ENCODE data around the gene ZNF446. TPM values are rescaled to one million over a fixed set of nuclear protein-coding genes. Genes with fewer than 3 reads are reported as not detected.

The ZNF446 gene
- total and polyA plus RNA-seq, 9 of the 15 experiments (the other 6 are each of a cell fraction or from before 2014, with no cell fraction given): 0.07 to 4.8 (median 1.2) TPM

DNA sequence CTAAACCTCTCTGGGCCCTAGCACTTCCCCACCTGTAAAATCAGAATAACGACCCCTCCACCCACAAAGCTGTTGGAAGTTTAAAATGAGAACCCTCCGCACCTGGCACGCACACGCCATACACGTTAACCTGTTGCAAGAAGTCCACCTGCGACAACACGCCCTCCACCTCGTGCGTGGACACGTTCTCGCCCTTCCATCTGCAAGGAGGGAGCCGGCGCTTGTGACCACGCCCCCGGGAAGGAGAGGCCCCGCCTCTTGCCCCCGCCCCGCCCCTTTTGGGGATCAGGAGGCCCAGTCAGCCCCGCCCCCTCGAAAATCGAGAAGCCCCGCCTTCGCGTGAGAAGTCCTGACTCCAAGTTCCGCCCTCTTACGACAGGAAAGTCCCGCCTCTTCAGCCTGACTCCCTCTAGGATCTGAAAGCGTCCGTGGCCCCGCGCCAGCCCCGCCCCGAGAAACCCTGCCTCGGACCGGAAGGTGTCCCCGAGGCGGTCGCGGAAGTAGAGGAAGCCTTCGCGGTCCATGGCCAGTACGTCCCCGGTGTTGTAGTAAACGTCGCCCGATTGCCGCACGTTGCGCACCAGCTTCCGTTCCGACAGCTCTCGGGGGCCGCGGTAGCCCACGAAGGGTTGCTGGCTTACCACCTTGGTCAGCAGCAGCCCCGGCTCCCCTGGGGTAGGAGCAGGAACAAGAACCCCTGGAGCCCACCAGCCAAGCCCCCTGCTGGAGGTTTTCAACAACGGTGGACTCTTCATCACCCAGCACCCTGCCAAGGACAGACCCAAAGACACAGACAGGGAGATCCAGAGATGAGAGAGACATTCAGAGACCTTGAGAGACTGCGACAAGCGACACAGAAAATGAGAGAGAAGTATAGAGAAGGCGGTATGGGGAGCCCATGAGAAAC is 23.1 kb downstream of the ZNF446 start (continued):
- TF ChIP-seq, protein P1, sequence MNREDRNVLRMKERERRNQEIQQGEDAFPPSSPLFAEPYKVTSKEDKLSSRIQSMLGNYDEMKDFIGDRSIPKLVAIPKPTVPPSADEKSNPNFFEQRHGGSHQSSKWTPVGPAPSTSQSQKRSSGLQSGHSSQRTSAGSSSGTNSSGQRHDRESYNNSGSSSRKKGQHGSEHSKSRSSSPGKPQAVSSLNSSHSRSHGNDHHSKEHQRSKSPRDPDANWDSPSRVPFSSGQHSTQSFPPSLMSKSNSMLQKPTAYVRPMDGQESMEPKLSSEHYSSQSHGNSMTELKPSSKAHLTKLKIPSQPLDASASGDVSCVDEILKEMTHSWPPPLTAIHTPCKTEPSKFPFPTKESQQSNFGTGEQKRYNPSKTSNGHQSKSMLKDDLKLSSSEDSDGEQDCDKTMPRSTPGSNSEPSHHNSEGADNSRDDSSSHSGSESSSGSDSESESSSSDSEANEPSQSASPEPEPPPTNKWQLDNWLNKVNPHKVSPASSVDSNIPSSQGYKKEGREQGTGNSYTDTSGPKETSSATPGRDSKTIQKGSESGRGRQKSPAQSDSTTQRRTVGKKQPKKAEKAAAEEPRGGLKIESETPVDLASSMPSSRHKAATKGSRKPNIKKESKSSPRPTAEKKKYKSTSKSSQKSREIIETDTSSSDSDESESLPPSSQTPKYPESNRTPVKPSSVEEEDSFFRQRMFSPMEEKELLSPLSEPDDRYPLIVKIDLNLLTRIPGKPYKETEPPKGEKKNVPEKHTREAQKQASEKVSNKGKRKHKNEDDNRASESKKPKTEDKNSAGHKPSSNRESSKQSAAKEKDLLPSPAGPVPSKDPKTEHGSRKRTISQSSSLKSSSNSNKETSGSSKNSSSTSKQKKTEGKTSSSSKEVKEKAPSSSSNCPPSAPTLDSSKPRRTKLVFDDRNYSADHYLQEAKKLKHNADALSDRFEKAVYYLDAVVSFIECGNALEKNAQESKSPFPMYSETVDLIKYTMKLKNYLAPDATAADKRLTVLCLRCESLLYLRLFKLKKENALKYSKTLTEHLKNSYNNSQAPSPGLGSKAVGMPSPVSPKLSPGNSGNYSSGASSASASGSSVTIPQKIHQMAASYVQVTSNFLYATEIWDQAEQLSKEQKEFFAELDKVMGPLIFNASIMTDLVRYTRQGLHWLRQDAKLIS (CRISPR knock-in tag; IDR thresholded peaks at IDR 0.05): peak; percentile 92
- TF ChIP-seq, protein P2, sequence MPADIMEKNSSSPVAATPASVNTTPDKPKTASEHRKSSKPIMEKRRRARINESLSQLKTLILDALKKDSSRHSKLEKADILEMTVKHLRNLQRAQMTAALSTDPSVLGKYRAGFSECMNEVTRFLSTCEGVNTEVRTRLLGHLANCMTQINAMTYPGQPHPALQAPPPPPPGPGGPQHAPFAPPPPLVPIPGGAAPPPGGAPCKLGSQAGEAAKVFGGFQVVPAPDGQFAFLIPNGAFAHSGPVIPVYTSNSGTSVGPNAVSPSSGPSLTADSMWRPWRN (IDR thresholded peaks at IDR 0.05; ENCODE audit: low read depth): no peak
- TF ChIP-seq ZNF431 (CRISPR knock-in tag; IDR thresholded peaks at IDR 0.05) (no peak), MIER1 (IDR thresholded peaks at IDR 0.05; ENCODE audit: low read depth) (peak; percentile 26; the same call in 1 of the 2 replicates), HNRNPLL (IDR thresholded peaks at IDR 0.05; ENCODE audit: low read depth, low read length, poor library complexity, severe bottlenecking) (peak; percentile 95), ZNF408 (CRISPR knock-in tag; IDR thresholded peaks at IDR 0.05; ENCODE audit: low read depth) (no peak), KHSRP (IDR thresholded peaks at IDR 0.05) (no peak), SETDB1 (IDR thresholded peaks at IDR 0.05; ENCODE audit: low read length) (no peak), SIN3B (IDR thresholded peaks at IDR 0.05; ENCODE audit: low read depth) (peak; percentile 94), RAD21 (CRISPR knock-in tag; conservative IDR thresholded peaks at IDR 0.05 in 1 of 2, IDR thresholded peaks at IDR 0.05 in 1 of 2) (peak in 1 of 2 experiments; percentile 28; a peak in 1 of 4 replicates), SMAD1 (IDR thresholded peaks at IDR 0.05; ENCODE audit: low read depth, low read length, partially characterized antibody) (peak; percentile 53), MBD2 (IDR thresholded peaks at IDR 0.05; ENCODE audit: borderline replicate concordance, low read depth) (peak; percentile 89)
- TF ChIP-seq, protein P3, sequence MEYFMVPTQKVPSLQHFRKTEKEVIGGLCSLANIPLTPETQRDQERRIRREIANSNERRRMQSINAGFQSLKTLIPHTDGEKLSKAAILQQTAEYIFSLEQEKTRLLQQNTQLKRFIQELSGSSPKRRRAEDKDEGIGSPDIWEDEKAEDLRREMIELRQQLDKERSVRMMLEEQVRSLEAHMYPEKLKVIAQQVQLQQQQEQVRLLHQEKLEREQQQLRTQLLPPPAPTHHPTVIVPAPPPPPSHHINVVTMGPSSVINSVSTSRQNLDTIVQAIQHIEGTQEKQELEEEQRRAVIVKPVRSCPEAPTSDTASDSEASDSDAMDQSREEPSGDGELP (CRISPR knock-in tag; IDR thresholded peaks at IDR 0.05; ENCODE audit: borderline replicate concordance): peak; percentile 85
- TF ChIP-seq, protein P4, sequence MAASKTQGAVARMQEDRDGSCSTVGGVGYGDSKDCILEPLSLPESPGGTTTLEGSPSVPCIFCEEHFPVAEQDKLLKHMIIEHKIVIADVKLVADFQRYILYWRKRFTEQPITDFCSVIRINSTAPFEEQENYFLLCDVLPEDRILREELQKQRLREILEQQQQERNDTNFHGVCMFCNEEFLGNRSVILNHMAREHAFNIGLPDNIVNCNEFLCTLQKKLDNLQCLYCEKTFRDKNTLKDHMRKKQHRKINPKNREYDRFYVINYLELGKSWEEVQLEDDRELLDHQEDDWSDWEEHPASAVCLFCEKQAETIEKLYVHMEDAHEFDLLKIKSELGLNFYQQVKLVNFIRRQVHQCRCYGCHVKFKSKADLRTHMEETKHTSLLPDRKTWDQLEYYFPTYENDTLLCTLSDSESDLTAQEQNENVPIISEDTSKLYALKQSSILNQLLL (CRISPR knock-in tag; IDR thresholded peaks at IDR 0.05; ENCODE audit: borderline replicate concordance): no peak
- TF ChIP-seq, protein P5, sequence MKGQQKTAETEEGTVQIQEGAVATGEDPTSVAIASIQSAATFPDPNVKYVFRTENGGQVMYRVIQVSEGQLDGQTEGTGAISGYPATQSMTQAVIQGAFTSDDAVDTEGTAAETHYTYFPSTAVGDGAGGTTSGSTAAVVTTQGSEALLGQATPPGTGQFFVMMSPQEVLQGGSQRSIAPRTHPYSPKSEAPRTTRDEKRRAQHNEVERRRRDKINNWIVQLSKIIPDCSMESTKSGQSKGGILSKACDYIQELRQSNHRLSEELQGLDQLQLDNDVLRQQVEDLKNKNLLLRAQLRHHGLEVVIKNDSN (CRISPR knock-in tag; IDR thresholded peaks at IDR 0.05): no peak
- TF ChIP-seq, protein P6, sequence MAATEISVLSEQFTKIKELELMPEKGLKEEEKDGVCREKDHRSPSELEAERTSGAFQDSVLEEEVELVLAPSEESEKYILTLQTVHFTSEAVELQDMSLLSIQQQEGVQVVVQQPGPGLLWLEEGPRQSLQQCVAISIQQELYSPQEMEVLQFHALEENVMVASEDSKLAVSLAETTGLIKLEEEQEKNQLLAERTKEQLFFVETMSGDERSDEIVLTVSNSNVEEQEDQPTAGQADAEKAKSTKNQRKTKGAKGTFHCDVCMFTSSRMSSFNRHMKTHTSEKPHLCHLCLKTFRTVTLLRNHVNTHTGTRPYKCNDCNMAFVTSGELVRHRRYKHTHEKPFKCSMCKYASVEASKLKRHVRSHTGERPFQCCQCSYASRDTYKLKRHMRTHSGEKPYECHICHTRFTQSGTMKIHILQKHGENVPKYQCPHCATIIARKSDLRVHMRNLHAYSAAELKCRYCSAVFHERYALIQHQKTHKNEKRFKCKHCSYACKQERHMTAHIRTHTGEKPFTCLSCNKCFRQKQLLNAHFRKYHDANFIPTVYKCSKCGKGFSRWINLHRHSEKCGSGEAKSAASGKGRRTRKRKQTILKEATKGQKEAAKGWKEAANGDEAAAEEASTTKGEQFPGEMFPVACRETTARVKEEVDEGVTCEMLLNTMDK (IDR thresholded peaks at IDR 0.05; ENCODE audit: borderline replicate concordance, insufficient read depth, low read depth, low read length, poor library complexity, severe bottlenecking): no peak
